ENCODE data around the gene PRR7.
A peak's percentile ranks its signal among the peaks of the same experiment; 100 is the strongest.

Gene PRR7

GRCh38 chr5:177437623-177438022 is 9.0 kb upstream of the PRR7 start:
- DNase-seq (ENCODE audit: low spot score), result no peak

GRCh38 chr5:177438468-177438867 is 8.1 kb upstream of the PRR7 start:
- DNase-seq (ENCODE audit: low spot score), result no peak

- no peak for DNase-seq (ENCODE audit: low spot score)
These were observed 7.0 kb upstream of the PRR7 start for GRCh38 chr5:177439518-177440053.

- DNase-seq (ENCODE audit: low spot score), result no peak
These were observed 6.2 kb upstream of the PRR7 start for GRCh38 chr5:177440211-177440989.

- DNase-seq (ENCODE audit: low spot score), result no peak
These were observed 5.4 kb upstream of the PRR7 start for GRCh38 chr5:177440990-177441780.

GRCh38 chr5:177442066-177442826 is 4.4 kb upstream of the PRR7 start:
- DNase-seq (ENCODE audit: low spot score), result no peak

GRCh38 chr5:177443144-177443983 is 3.2 kb upstream of the PRR7 start:
- no peak for DNase-seq (ENCODE audit: low spot score)

GRCh38 chr5:177444106-177445051 is 2.2 kb upstream of the PRR7 start:
- no peak for DNase-seq (ENCODE audit: low spot score)

- DNase-seq (ENCODE audit: low spot score), result no peak
These were observed 1.3 kb upstream of the PRR7 start for GRCh38 chr5:177445052-177445916.

- no peak for DNase-seq (ENCODE audit: low spot score)
These were observed 756 bp upstream of the PRR7 start for GRCh38 chr5:177445917-177446199.

- DNase-seq (ENCODE audit: low spot score), result peak; percentile 75
These were observed 524 bp downstream of the PRR7 start for GRCh38 chr5:177447066-177447610.

GRCh38 chr5:177447611-177448243 is 1.1 kb downstream of the PRR7 start:
- DNase-seq (ENCODE audit: low spot score), result peak; percentile 92

- DNase-seq (ENCODE audit: low spot score), result no peak
These were observed 1.8 kb downstream of the PRR7 start for GRCh38 chr5:177448244-177448950.

- DNase-seq (ENCODE audit: low spot score), result no peak
These were observed 2.8 kb downstream of the PRR7 start for GRCh38 chr5:177449140-177450061.

GRCh38 chr5:177450667-177451424 is 4.2 kb downstream of the PRR7 start:
- DNase-seq (ENCODE audit: low spot score), result no peak

Measured in putamen (tissue), 1 donor.